Endothelial cell of umbilical vein (primary cell): ENCODE results near the gene EFCC1. TPM values are rescaled to one million over a fixed set of nuclear protein-coding genes. Genes with fewer than 3 reads are reported as not detected.

Source experiments
- BruUV-seq: library from RNA; stranded (reverse); fragments of 400-500 nt; replicated peaks from 2 replicates; lab custom pipeline; 2021; lab: Mats Ljungman, UMichigan
- CTCF ChIA-PET: fragments of 300-600, 350-600 bp; sonication (Branson Sonifier 250); formaldehyde crosslinking; loops from one replicate; lab custom pipeline; 2021; ENCODE audit warnings: antibody characterized with exemption, inconsistent platforms; lab: Charles Lee
- POLR2A ChIA-PET: fragments of 300-600, 350-600 bp; sonication (Branson Sonifier 250); formaldehyde crosslinking; loops from one replicate; lab custom pipeline; 2021; ENCODE audit warnings: antibody characterized with exemption, inconsistent platforms; lab: Charles Lee
- DNase-seq: peaks from one replicate; pipeline ENCODE4 v3.0.0-alpha.2; 2011; ENCODE audit warnings: low read depth, low spot score
- FAIRE-seq: peaks from 2 replicates; lab custom pipeline; 2011; peaks lifted over from hg19 to GRCh38; lab: Jason Lieb, UNC
- H2AFZ ChIP-seq: 2 replicates; pipeline ENCODE4 v1.6.0; 2012; ENCODE audit warnings: low read depth, low read length, control low read depth, inconsistent platforms
- H3K27ac ChIP-seq: 2 replicates; pipeline ENCODE4 v1.5.1; 2011; ENCODE audit warnings: low read depth, mild to moderate bottlenecking, control low read depth, low read length, moderate library complexity; ENCODE audit not compliant: insufficient read depth
- H3K27me3 ChIP-seq, 2 experiments: 2 replicates each; pipeline versions ENCODE4 v1.6.0 to v1.6.1; 2011; ENCODE audit warnings: low read length in 2 of 2, mixed read lengths in 1 of 2; ENCODE audit not compliant: control insufficient read depth in 2 of 2, insufficient read depth in 2 of 2
- H3K36me3 ChIP-seq, 2 experiments: 2 replicates in 1 of 2; 3 replicates in 1 of 2; pipeline ENCODE4 v1.5.1; 2011; ENCODE audit warnings: low read length in 2 of 2, mild to moderate bottlenecking in 1 of 2, moderate library complexity in 1 of 2; ENCODE audit not compliant: control insufficient read depth in 2 of 2, insufficient read depth in 2 of 2; ENCODE audit errors: extremely low read depth in 1 of 2
- H3K4me1 ChIP-seq: 3 replicates; pipeline ENCODE4 v1.5.1; 2011; ENCODE audit warnings: mild to moderate bottlenecking, low read length; ENCODE audit not compliant: control insufficient read depth, insufficient read depth; ENCODE audit errors: extremely low read depth
- H3K4me2 ChIP-seq: 2 replicates; pipeline ENCODE4 v1.6.1; 2011; ENCODE audit warnings: low read length, control low read depth, mixed read lengths; ENCODE audit not compliant: insufficient read depth
- H3K4me3 ChIP-seq, 3 experiments: fragments of 200-600 bp in 1 of 3; sonication (generic), shearing (Covaris generic) in 1 of 3; replicated peaks in 1 of 3; 2 replicates each; pipeline ENCODE4 v1.5.1; 2011 to 2016; ENCODE audit warnings: control low read depth in 3 of 3, low read length in 3 of 3, mild to moderate bottlenecking in 2 of 3, inconsistent platforms in 1 of 3, low read depth in 1 of 3, moderate library complexity in 1 of 3; ENCODE audit not compliant: insufficient read depth in 1 of 3
- H3K79me2 ChIP-seq: 2 replicates; pipeline ENCODE4 v1.6.0; 2012; ENCODE audit warnings: low read length, inconsistent platforms; ENCODE audit not compliant: control insufficient read depth, insufficient read depth
- H3K9ac ChIP-seq: replicated peaks from 2 replicates; pipeline ENCODE3; 2011; ENCODE audit warnings: low read length, control low read depth; ENCODE audit not compliant: insufficient read depth; ENCODE audit errors: extremely low read depth
- H3K9me1 ChIP-seq: replicated peaks from 3 replicates; pipeline ENCODE4 v1.6.0; 2011; ENCODE audit warnings: mild to moderate bottlenecking, low read length; ENCODE audit not compliant: control insufficient read depth, insufficient read depth; ENCODE audit errors: extremely low read depth
- H3K9me3 ChIP-seq: replicated peaks from 2 replicates; pipeline ENCODE4 v1.5.1; 2012; ENCODE audit warnings: low read length, inconsistent platforms; ENCODE audit not compliant: control insufficient read depth, insufficient read depth
- H4K20me1 ChIP-seq: replicated peaks from 2 replicates; pipeline ENCODE3; 2011; ENCODE audit warnings: mild to moderate bottlenecking, low read length; ENCODE audit not compliant: control insufficient read depth, insufficient read depth; ENCODE audit errors: extremely low read depth
- CTCF ChIP-seq, 2 donors: IDR thresholded peaks; 1 replicate in 1 of 2; 2 replicates in 1 of 2; pipeline ENCODE4 v1.5.1; 2011; ENCODE audit warnings: low read length in 2 of 2, mild to moderate bottlenecking in 2 of 2, moderate library complexity in 2 of 2, control low read depth in 1 of 2, inconsistent platforms in 1 of 2, low read depth in 1 of 2; ENCODE audit not compliant: insufficient read depth in 1 of 2; ENCODE audit errors: extremely low read depth in 1 of 2
- EZH2 ChIP-seq: IDR thresholded peaks from 2 replicates; pipeline ENCODE4 v1.6.1; 2012; ENCODE audit warnings: borderline replicate concordance, low read depth, mild to moderate bottlenecking, moderate library complexity, low read length, inconsistent platforms; ENCODE audit not compliant: severe bottlenecking
- FOS ChIP-seq: IDR thresholded peaks from 2 replicates; pipeline ENCODE4 v1.6.1; 2011; ENCODE audit warnings: mild to moderate bottlenecking, low read length, moderate library complexity, borderline replicate concordance; ENCODE audit not compliant: insufficient read depth
- GATA2 ChIP-seq: IDR thresholded peaks from 2 replicates; pipeline ENCODE4 v1.7.0; 2011; ENCODE audit warnings: low read depth, mild to moderate bottlenecking, moderate library complexity, mixed read lengths, low read length; ENCODE audit not compliant: insufficient read length, insufficient read depth
- JUN ChIP-seq: IDR thresholded peaks from 2 replicates; pipeline ENCODE4 v1.6.1; 2011; ENCODE audit warnings: borderline replicate concordance, low read depth; ENCODE audit not compliant: insufficient read length, insufficient read depth
- MAX ChIP-seq: IDR thresholded peaks from 2 replicates; pipeline ENCODE4 v1.6.1; 2011; ENCODE audit not compliant: insufficient read depth, insufficient read length
- MYC ChIP-seq: IDR thresholded peaks from one replicate; pipeline ENCODE4 v1.6.1; 2011; ENCODE audit warnings: mild to moderate bottlenecking, low read depth, low read length
- POLR2A ChIP-seq: IDR thresholded peaks from 2 replicates; pipeline ENCODE4 v1.6.1; 2012; ENCODE audit warnings: low read depth, mild to moderate bottlenecking, control low read depth, low read length
- POLR2AphosphoS5 ChIP-seq: IDR thresholded peaks from 2 replicates; pipeline ENCODE4 v1.6.1; 2012; ENCODE audit warnings: low read depth, mild to moderate bottlenecking, control low read depth, low read length, moderate library complexity; ENCODE audit not compliant: insufficient read depth
- dilution Hi-C: fragments of 300-500 bp; cut with MboI; formaldehyde crosslinking; loops from one replicate; pipeline ENCODE4 v1.15.0; 2019; ENCODE audit warnings: low sequenced_read_pairs; ENCODE audit not compliant: extremely low pct_ligation_motif_present
- intact Hi-C: fragments of 100-400 bp; cut with micrococcal nuclease; formaldehyde crosslinking; loops from one replicate; pipeline ENCODE4 v1.10.0; 2022
- polyA plus RNA-seq, 4 experiments: library from polyadenylated mRNA; depleted of rRNA in 3 of 4; stranded (reverse) in 3 of 4; unstranded in 1 of 4; fragments of >200 nt; gene quantifications; 2 replicates each; pipeline versions ENCODE4 v1.2.1 to v1.2.3, GENCODE V29; 2011 to 2012; ENCODE audit warnings: missing spikeins in 1 of 4
- total RNA-seq: library from RNA; stranded (reverse); gene quantifications from 2 replicates; pipeline ENCODE4 v1.2.3, GENCODE V29; 2021

EFCC1 gene
- total and polyA plus RNA-seq, 2 donors (not counting 3 experiments of a cell fraction or from before 2014, with no cell fraction given), result 0.73 to 1.3 TPM

GRCh38 chr3:129061888-129062834 lies 61.1 kb downstream of the EFCC1 start:
- H3K4me3 ChIP-seq, result no peak overlapping the region
- H2AFZ ChIP-seq, result no peak overlapping the region

More at GRCh38 chr3:129061888-129062834, 61.1 kb downstream of the EFCC1 start:
- no peaks in the 10 kb centered on the region for H3K79me2 ChIP-seq
- no TSS peak for BruUV-seq
- H3K9ac ChIP-seq, result no peak overlapping the region
- DNase-seq (no peak), FAIRE-seq (no peak)
- no peaks in the 10 kb centered on the region for H3K4me1 ChIP-seq
- TF ChIP-seq CTCF (IDR thresholded peaks at IDR 0.05; ENCODE audit: extremely low read depth in 1 of 2, insufficient read depth in 1 of 2, low read depth in 1 of 2, low read length in 2 of 2) (no peak), GATA2 (no peak), JUN (no peak), POLR2A (no peak), POLR2AphosphoS5 (no peak), FOS (no peak), MYC (no peak), MAX (no peak), EZH2 (no peak)
- H3K27ac ChIP-seq, result no peak overlapping the region
- no peaks in the 10 kb centered on the region for H3K9me1 ChIP-seq
- ChIA-PET POLR2A (no interaction called here), CTCF (interaction anchor here (1.4 to 2.7 kb wide), 2 partner anchors 9 to 10 kb away, joined by 3 to 13 read pairs; no protein-coding TSS in a partner anchor)
- H4K20me1 ChIP-seq, result no peaks in the 10 kb centered on the region
- dilution Hi-C loops (no loop called here), intact Hi-C loops (no loop called here)
- H3K4me2 ChIP-seq, result no peak overlapping the region
- H3K36me3 ChIP-seq, result no peaks in the 10 kb centered on the region
- H3K9me3 ChIP-seq, result no peaks in the 10 kb centered on the region
- no peaks in the 10 kb centered on the region for H3K27me3 ChIP-seq
